OCI-LY3 (cell line): Measurements from ENCODE around the gene TMEM200C.

Experiments
- H2AFZ ChIP-seq: fragments of 200-600, 300-600 bp; shearing (Covaris generic); 2 replicates; pipeline ENCODE4 v1.6.0; 2014; ENCODE audit warnings: antibody characterized with exemption, low read depth, low read length
- H3K27ac ChIP-seq: fragments of 200-600, 300-600 bp; sonication (generic); 2 replicates; pipeline ENCODE4 v1.5.1; 2014; ENCODE audit warnings: mild to moderate bottlenecking, low read length, moderate library complexity, mixed read lengths
- H3K27me3 ChIP-seq: fragments of 200-600, 300-600 bp; sonication (generic); 2 replicates; pipeline ENCODE4 v1.6.1; 2014; ENCODE audit warnings: low read depth, low read length, mixed read lengths
- H3K36me3 ChIP-seq: fragments of 200-600, 300-600 bp; sonication (generic); replicated peaks from 2 replicates; pipeline ENCODE3; 2014; ENCODE audit warnings: low read depth, low read length, mixed read lengths
- H3K4me1 ChIP-seq: fragments of 300-600, 200-600 bp; sonication (generic); 2 replicates; pipeline ENCODE4 v1.6.1; 2014; ENCODE audit warnings: low read length, mixed read lengths
- H3K4me2 ChIP-seq: fragments of 200-600, 300-600 bp; sonication (generic); 2 replicates; pipeline ENCODE4 v1.6.1; 2014; ENCODE audit warnings: low read length, mixed read lengths
- H3K4me3 ChIP-seq: fragments of 300-600, 200-600 bp; sonication (generic); 2 replicates; pipeline ENCODE4 v1.5.1; 2014; ENCODE audit warnings: antibody characterized with exemption, mild to moderate bottlenecking, low read length, moderate library complexity
- H3K79me2 ChIP-seq: fragments of 300-600, 200-600 bp; shearing (Covaris generic); 2 replicates; pipeline ENCODE4 v1.6.1; 2014; ENCODE audit warnings: mild to moderate bottlenecking, low read length, mixed read lengths
- H3K9ac ChIP-seq: fragments of 300-600, 200-600 bp; shearing (Covaris generic); 2 replicates; pipeline ENCODE4 v1.6.0; 2014; ENCODE audit warnings: mild to moderate bottlenecking, low read length, moderate library complexity
- H3K9me3 ChIP-seq: fragments of 200-600, 300-600 bp; shearing (Covaris generic); 2 replicates; pipeline ENCODE4 v1.6.1; 2014; ENCODE audit warnings: low read length, mixed read lengths; ENCODE audit not compliant: insufficient read depth
- H4K20me1 ChIP-seq: fragments of 200-600, 300-600 bp; sonication (generic); 2 replicates; pipeline ENCODE4 v1.6.1; 2016; ENCODE audit warnings: low read length, mixed read lengths; ENCODE audit not compliant: insufficient read depth
- EZH2phosphoT487 ChIP-seq: fragments of 200-600 bp; shearing (Covaris generic); IDR thresholded peaks from 2 replicates; pipeline ENCODE4 v1.6.1; 2018; ENCODE audit warnings: antibody characterized with exemption, mixed run types, low read depth
- TF ChIP-seq, protein P1 (sequence below): fragments of 200-600, 300-600 bp; sonication (generic); IDR thresholded peaks from 2 replicates; pipeline ENCODE4 v1.5.1; 2014; ENCODE audit warnings: antibody characterized with exemption, low read length, low read depth

The TMEM200C gene

GRCh38 chr18:5899835-5900234 lies 4.5 kb upstream of the TMEM200C start:
- no peak overlapping the region for H3K4me2 ChIP-seq
- no peak overlapping the region for H3K27ac ChIP-seq
- no peaks in the 10 kb centered on the region for H4K20me1 ChIP-seq
- no peaks in the 10 kb centered on the region for H3K9me3 ChIP-seq
- H3K27me3 ChIP-seq, result no peaks in the 10 kb centered on the region
- H3K36me3 ChIP-seq, result no peaks in the 10 kb centered on the region
- no peak overlapping the region for H2AFZ ChIP-seq
- TF ChIP-seq, protein P1, sequence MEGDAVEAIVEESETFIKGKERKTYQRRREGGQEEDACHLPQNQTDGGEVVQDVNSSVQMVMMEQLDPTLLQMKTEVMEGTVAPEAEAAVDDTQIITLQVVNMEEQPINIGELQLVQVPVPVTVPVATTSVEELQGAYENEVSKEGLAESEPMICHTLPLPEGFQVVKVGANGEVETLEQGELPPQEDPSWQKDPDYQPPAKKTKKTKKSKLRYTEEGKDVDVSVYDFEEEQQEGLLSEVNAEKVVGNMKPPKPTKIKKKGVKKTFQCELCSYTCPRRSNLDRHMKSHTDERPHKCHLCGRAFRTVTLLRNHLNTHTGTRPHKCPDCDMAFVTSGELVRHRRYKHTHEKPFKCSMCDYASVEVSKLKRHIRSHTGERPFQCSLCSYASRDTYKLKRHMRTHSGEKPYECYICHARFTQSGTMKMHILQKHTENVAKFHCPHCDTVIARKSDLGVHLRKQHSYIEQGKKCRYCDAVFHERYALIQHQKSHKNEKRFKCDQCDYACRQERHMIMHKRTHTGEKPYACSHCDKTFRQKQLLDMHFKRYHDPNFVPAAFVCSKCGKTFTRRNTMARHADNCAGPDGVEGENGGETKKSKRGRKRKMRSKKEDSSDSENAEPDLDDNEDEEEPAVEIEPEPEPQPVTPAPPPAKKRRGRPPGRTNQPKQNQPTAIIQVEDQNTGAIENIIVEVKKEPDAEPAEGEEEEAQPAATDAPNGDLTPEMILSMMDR, result no peak
- TF ChIP-seq EZH2phosphoT487, result no peak
- H3K4me1 ChIP-seq, result no peaks in the 10 kb centered on the region
- no peaks in the 10 kb centered on the region for H3K79me2 ChIP-seq
- H3K9ac ChIP-seq, result no peak overlapping the region
- no peak overlapping the region for H3K4me3 ChIP-seq

- no peaks in the 10 kb centered on the region for H3K27me3 ChIP-seq
- H3K9ac ChIP-seq, result no peak overlapping the region
- H3K9me3 ChIP-seq, result no peaks in the 10 kb centered on the region
- no peak overlapping the region for H2AFZ ChIP-seq
- H3K4me3 ChIP-seq, result no peak overlapping the region
- H3K27ac ChIP-seq, result no peak overlapping the region
- TF ChIP-seq, protein P1, result no peak
- no peak for TF ChIP-seq EZH2phosphoT487
- no peaks in the 10 kb centered on the region for H3K79me2 ChIP-seq
- H3K36me3 ChIP-seq, result no peaks in the 10 kb centered on the region
- no peak overlapping the region for H3K4me2 ChIP-seq
- no peaks in the 10 kb centered on the region for H4K20me1 ChIP-seq
- no peaks in the 10 kb centered on the region for H3K4me1 ChIP-seq
These were observed 786 bp upstream of the TMEM200C start for GRCh38 chr18:5895876-5896740.

GRCh38 chr18:5894611-5895298 lies 567 bp downstream of the TMEM200C start:
- Histone ChIP-seq H3K9ac (no peak overlapping the region), H3K9me3 (no peaks in the 10 kb centered on the region), H3K4me1 (no peaks in the 10 kb centered on the region), H3K36me3 (no peaks in the 10 kb centered on the region), H4K20me1 (no peaks in the 10 kb centered on the region), H3K79me2 (no peaks in the 10 kb centered on the region), H3K27me3 (no peaks in the 10 kb centered on the region), H3K4me3 (no peak overlapping the region), H2AFZ (no peak overlapping the region), H3K27ac (no peak overlapping the region), H3K4me2 (no peak overlapping the region)
- TF ChIP-seq EZH2phosphoT487, result no peak
- TF ChIP-seq, protein P1, result no peak

DNA sequence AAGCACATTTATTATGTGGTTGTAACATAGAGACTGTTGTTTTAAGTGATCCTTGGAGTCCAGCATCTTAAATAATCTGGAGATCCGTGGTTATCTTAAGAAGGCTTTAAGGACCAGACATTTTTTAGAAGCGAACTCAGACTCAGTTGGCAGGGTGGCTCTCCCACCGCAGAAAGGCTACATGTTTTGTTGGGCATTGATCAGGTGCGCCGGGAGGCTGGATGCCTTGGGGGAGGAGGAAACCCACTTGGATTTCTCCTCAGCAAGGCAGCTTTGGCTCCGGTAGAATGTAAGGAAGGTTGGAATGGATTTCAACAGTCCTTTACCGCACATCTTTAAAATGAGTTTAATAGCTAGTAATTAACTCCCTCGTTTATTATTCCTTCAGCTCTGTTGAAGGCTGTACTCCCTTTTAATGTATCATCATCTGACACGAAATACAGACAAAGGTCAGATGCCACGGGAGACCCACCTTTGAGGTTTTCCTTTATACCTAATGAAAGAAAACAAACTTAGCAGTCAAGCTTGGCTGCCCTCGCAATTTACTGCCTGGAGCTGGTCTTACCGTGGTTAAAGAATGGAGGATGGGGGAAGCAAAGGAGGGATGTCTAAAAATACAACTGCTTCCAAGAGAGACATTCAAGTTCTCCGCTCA lies 1.2 kb downstream of the TMEM200C start:
- no peaks in the 10 kb centered on the region for H3K9me3 ChIP-seq
- no peaks in the 10 kb centered on the region for H4K20me1 ChIP-seq
- no peaks in the 10 kb centered on the region for H3K4me1 ChIP-seq
- no peaks in the 10 kb centered on the region for H3K79me2 ChIP-seq
- no peak overlapping the region for H3K27ac ChIP-seq
- H2AFZ ChIP-seq, result no peak overlapping the region
- no peaks in the 10 kb centered on the region for H3K36me3 ChIP-seq
- no peaks in the 10 kb centered on the region for H3K27me3 ChIP-seq
- H3K4me3 ChIP-seq, result no peak overlapping the region
- H3K9ac ChIP-seq, result no peak overlapping the region
- TF ChIP-seq, protein P1, result no peak
- TF ChIP-seq EZH2phosphoT487, result no peak
- no peak overlapping the region for H3K4me2 ChIP-seq
